Inflammatory macrophage treated with lipopolysaccharide for 1 hour (primary cell): ENCODE results near the gene MAS1L.
"Not testable (repeated sequence)": the region's sequence is repeated elsewhere in the genome, so short reads cannot be mapped to it uniquely, and the experiment has no call there.

Experiments used
- DNase-seq, 2 donors: peaks; one replicate each; pipeline ENCODE4 v3.0.0-alpha.2; 2020 to 2022

The MAS1L gene

GRCh38 chr6:29477923-29478450 is 9.8 kb downstream of the MAS1L start:
- no peak for DNase-seq

GRCh38 chr6:29474996-29475395 is 12.8 kb downstream of the MAS1L start:
- no peak for DNase-seq

GRCh38 chr6:29466241-29466640 is 21.5 kb downstream of the MAS1L start:
- no peak for DNase-seq

GRCh38 chr6:29465801-29466200 is 22.0 kb downstream of the MAS1L start:
- no peak for DNase-seq

- DNase-seq, result no peak
Measured at GRCh38 chr6:29465279-29465678, 22.5 kb downstream of the MAS1L start.

- DNase-seq, result no peak
Measured at GRCh38 chr6:29462022-29462421, 25.7 kb downstream of the MAS1L start.

GRCh38 chr6:29461021-29461814 is 26.5 kb downstream of the MAS1L start:
- no peak for DNase-seq

GRCh38 chr6:29456971-29457370 is 30.8 kb downstream of the MAS1L start, which contains the start of the genes OR11A1 and OR2H1:
Gene OR11A1 (minus strand): TSS chr6:29457071. CDS start chr6:29427641, 29,430 bp downstream.
Gene OR2H1 (plus strand): TSS chr6:29457155. CDS start chr6:29461770, 4,615 bp downstream.
- DNase-seq, result no peak

- no peak for DNase-seq
Measured at GRCh38 chr6:29451471-29452193, 36.1 kb downstream of the MAS1L start.

- no peak for DNase-seq
Measured at GRCh38 chr6:29447670-29448069, 40.1 kb downstream of the MAS1L start.

- not testable (repeated sequence) for DNase-seq
Measured at GRCh38 chr6:29444031-29444430, 43.7 kb downstream of the MAS1L start.

- peak in 1 of 2 donors; percentile 25 for DNase-seq
Measured at GRCh38 chr6:29442719-29443118, 45.0 kb downstream of the MAS1L start.

GRCh38 chr6:29439006-29439405 is 48.8 kb downstream of the MAS1L start, which contains the start of gene OR10C1:
Gene OR10C1 (plus strand): TSS chr6:29439306. CDS start chr6:29440016, 710 bp downstream.
- DNase-seq, result no peak

GRCh38 chr6:29436730-29437129 is 51.0 kb downstream of the MAS1L start:
- DNase-seq, result not testable (repeated sequence)
